GM12878 (cell line): Measurements from ENCODE around the gene UBALD2. TPM values are rescaled to one million over a fixed set of nuclear protein-coding genes. Genes with fewer than 3 reads are reported as not detected.
"Not testable (repeated sequence)": the region's sequence is repeated elsewhere in the genome, so short reads cannot be mapped to it uniquely, and the experiment has no call there.

Experiments used
- ATAC-seq: fragments of 200-7000 bp; cut with Tn5 transposase; 3 replicates; pipeline ENCODE4 v1.9.1; 2020; ENCODE audit warnings: mild to moderate bottlenecking, moderate library complexity
- BruUV-seq: library from RNA; stranded (reverse); fragments of 400-500 nt; replicated peaks from 2 replicates; lab custom pipeline; 2021; lab: Mats Ljungman, UMichigan
- CTCF ChIA-PET: fragments of 300-600 bp; sonication (Branson Sonifier 250); formaldehyde crosslinking; extraction: SDS; loops from one replicate; lab custom pipeline; 2021; ENCODE audit warnings: inconsistent platforms; lab: Yijun Ruan, JAX
- POLR2A ChIA-PET: fragments of 350-600 bp; formaldehyde crosslinking; extraction: SDS; loops from one replicate; lab custom pipeline; 2021; ENCODE audit warnings: inconsistent platforms; lab: Charles Lee
- RAD21 ChIA-PET: fragments of 300-600 bp; sonication (Branson Sonifier 250); formaldehyde crosslinking; loops from one replicate; lab custom pipeline; 2023; ENCODE audit warnings: antibody characterized with exemption; ENCODE audit not compliant: unreplicated experiment; lab: Charles Lee
- SMC1A ChIA-PET: fragments of 300-600 bp; sonication (Branson Sonifier 250); formaldehyde crosslinking; loops from one replicate; lab custom pipeline; 2023; ENCODE audit not compliant: unreplicated experiment, uncharacterized antibody; lab: Charles Lee
- DNase-seq: peaks from one replicate; pipeline ENCODE4 v3.0.0-alpha.2; 2011; ENCODE audit warnings: low read depth, low spot score
- FAIRE-seq: peaks from 3 replicates; lab custom pipeline; 2011; peaks lifted over from hg19 to GRCh38; lab: Jason Lieb, UNC
- H2AFZ ChIP-seq: 2 replicates; pipeline ENCODE4 v1.6.0; 2011; ENCODE audit warnings: low read depth, low read length, control low read depth; ENCODE audit not compliant: control insufficient read depth
- H3K27ac ChIP-seq: 2 replicates; pipeline ENCODE4 v1.5.1; 2011; ENCODE audit warnings: control low read depth; ENCODE audit not compliant: control insufficient read depth, insufficient read depth
- H3K27me3 ChIP-seq, 2 experiments: replicated peaks in 1 of 2; 2 replicates each; pipeline versions ENCODE4 v1.6.0 to v1.6.1; 2011; ENCODE audit warnings: low read length in 1 of 2; ENCODE audit not compliant: control insufficient read depth in 2 of 2, insufficient read depth in 2 of 2
- H3K36me3 ChIP-seq, 2 experiments: 2 replicates each; pipeline ENCODE4 v1.5.1; 2011; ENCODE audit warnings: low read length in 1 of 2; ENCODE audit not compliant: control insufficient read depth in 2 of 2, insufficient read depth in 2 of 2
- H3K4me1 ChIP-seq: 2 replicates; pipeline ENCODE4 v1.6.1; 2011; ENCODE audit warnings: mild to moderate bottlenecking, low read length, moderate library complexity, mixed read lengths; ENCODE audit not compliant: control insufficient read depth, insufficient read depth
- H3K4me2 ChIP-seq: 2 replicates; pipeline ENCODE4 v1.6.0; 2011; ENCODE audit warnings: control low read depth; ENCODE audit not compliant: control insufficient read depth, insufficient read depth
- H3K4me3 ChIP-seq: fragments of 200-600 bp; sonication (generic); 2 replicates; pipeline ENCODE4 v1.5.1; 2016
- H3K79me2 ChIP-seq: 2 replicates; pipeline ENCODE4 v1.6.0; 2011; ENCODE audit warnings: low read length; ENCODE audit not compliant: control insufficient read depth, insufficient read depth
- H3K9ac ChIP-seq: 2 replicates; pipeline ENCODE4 v1.8.0; 2011; ENCODE audit warnings: low read length, control low read depth, mixed read lengths; ENCODE audit not compliant: control insufficient read depth, insufficient read depth
- H3K9me3 ChIP-seq: replicated peaks from 3 replicates; pipeline ENCODE4 v1.5.1; 2011; ENCODE audit warnings: mild to moderate bottlenecking, low read length; ENCODE audit not compliant: control insufficient read depth, insufficient read depth
- H4K20me1 ChIP-seq: 2 replicates; pipeline ENCODE4 v1.6.0; 2011; ENCODE audit not compliant: control insufficient read depth, insufficient read depth
- BHLHE40 ChIP-seq, 2 experiments: fragments of 450-650 bp in 1 of 2; IDR thresholded peaks; 2 replicates each; pipeline ENCODE4 v1.6.1; 2011 to 2017; ENCODE audit warnings: low read depth in 2 of 2, borderline replicate concordance in 1 of 2, improper control_type of control experiment in 1 of 2, low read length in 1 of 2, mild to moderate bottlenecking in 1 of 2
- CREM ChIP-seq: IDR thresholded peaks from 2 replicates; pipeline ENCODE4 v1.6.1; 2014; ENCODE audit warnings: antibody characterized with exemption, low read depth
- EP300 ChIP-seq, 2 experiments: fragments of 150-350 bp in 1 of 2; IDR thresholded peaks; 2 replicates each; pipeline ENCODE4 v1.6.1; 2011 to 2012; ENCODE audit warnings: low read depth in 2 of 2, low read length in 2 of 2, borderline replicate concordance in 1 of 2, improper control_type of control experiment in 1 of 2, inconsistent platforms in 1 of 2; ENCODE audit not compliant: control insufficient read depth in 1 of 2
- HDAC6 ChIP-seq: fragments of 200-600 bp; sonication (generic); IDR thresholded peaks from one replicate; pipeline ENCODE4 v1.8.0; 2017; ENCODE audit warnings: antibody characterized with exemption; ENCODE audit not compliant: unreplicated experiment
- IKZF2 ChIP-seq, 2 experiments: fragments of 450-650 bp; IDR thresholded peaks; 2 replicates each; pipeline ENCODE4 v1.6.1; 2017; ENCODE audit warnings: mild to moderate bottlenecking in 2 of 2, moderate library complexity in 2 of 2
- MEF2B ChIP-seq: fragments of 450-650 bp; IDR thresholded peaks from 2 replicates; pipeline ENCODE4 v1.6.1; 2018; ENCODE audit warnings: mild to moderate bottlenecking, moderate library complexity; ENCODE audit not compliant: partially characterized antibody, poor library complexity, severe bottlenecking
- NBN ChIP-seq: fragments of 450-650 bp; IDR thresholded peaks from 2 replicates; pipeline ENCODE4 v1.6.1; 2016
- NR2F1 ChIP-seq: fragments of 450-650 bp; conservative IDR thresholded peaks from 2 replicates; pipeline ENCODE4 v1.6.1; 2017; ENCODE audit warnings: mild to moderate bottlenecking
- RAD51 ChIP-seq: fragments of 450-650 bp; IDR thresholded peaks from 2 replicates; pipeline ENCODE4 v1.6.1; 2016; ENCODE audit warnings: moderate library complexity, mild to moderate bottlenecking, inconsistent platforms
- TARDBP ChIP-seq: IDR thresholded peaks from 2 replicates; pipeline ENCODE4 v1.6.1; 2016; ENCODE audit warnings: borderline replicate concordance
- WGBS: methylation state at CpG from one replicate; pipeline ENCODE4 v1.1.6; 2016; ENCODE audit warnings: low lambda C conversion rate; ENCODE audit not compliant: insufficient replicate concordance, insufficient coverage; ENCODE audit errors: missing lambda C conversion rate; 5-methylcytosine and 5-hydroxymethylcytosine counted together
- in situ Hi-C: fragments of 300-500 bp; cut with MboI; formaldehyde crosslinking; loops from 9 replicates; pipeline ENCODE4 v1.14.3; 2018; ENCODE audit warnings: mixed read lengths
- intact Hi-C: fragments of 100-400 bp; cut with micrococcal nuclease; formaldehyde crosslinking; loops from one replicate; pipeline ENCODE4 v1.14.2; 2022; ENCODE audit not compliant: unreplicated experiment
- polyA plus RNA-seq, 11 experiments: library from polyadenylated mRNA; depleted of rRNA in 4 of 11; unstranded in 6 of 11; stranded (reverse) in 5 of 11; fragments of >200 nt; fragmentation: Nextera tagmentation in 4 of 11; fragmentation: Illumina TruSeq in 1 of 11; extraction: Ambion mirVana in 4 of 11; extraction: Trizol in 1 of 11; gene quantifications; 1 replicate in 1 of 11; 2 replicates in 10 of 11; pipeline versions ENCODE4 v1.2.1 to v1.2.3, GENCODE V29; 2011 to 2016; ENCODE audit warnings: inconsistent platforms in 2 of 11, missing spikeins in 2 of 11, low read depth in 1 of 11
- total RNA-seq, 4 experiments: library from RNA; depleted of rRNA in 3 of 4; stranded (reverse); fragments of >200 nt in 3 of 4; fragmentation: Illumina TruSeq in 1 of 4; extraction: Trizol in 1 of 4; gene quantifications; 2 replicates each; pipeline versions ENCODE4 v1.2.1 to v1.2.3, GENCODE V29; 2013 to 2021
- TF ChIP-seq, protein P1 (sequence below): fragments of 450-650 bp; IDR thresholded peaks from 2 replicates; pipeline ENCODE4 v1.6.1; 2017; ENCODE audit warnings: low read depth, mild to moderate bottlenecking, moderate library complexity
- TF ChIP-seq, protein P2 (sequence below): fragments of 450-650 bp; IDR thresholded peaks from 2 replicates; pipeline ENCODE4 v1.6.1; 2016; ENCODE audit warnings: mild to moderate bottlenecking

The UBALD2 gene
- total and polyA plus RNA-seq, 10 of the 15 experiments (the other 5 are each of a cell fraction or from before 2014, with no cell fraction given) = 2.8 to 165 (median 20.6) TPM

DNA sequence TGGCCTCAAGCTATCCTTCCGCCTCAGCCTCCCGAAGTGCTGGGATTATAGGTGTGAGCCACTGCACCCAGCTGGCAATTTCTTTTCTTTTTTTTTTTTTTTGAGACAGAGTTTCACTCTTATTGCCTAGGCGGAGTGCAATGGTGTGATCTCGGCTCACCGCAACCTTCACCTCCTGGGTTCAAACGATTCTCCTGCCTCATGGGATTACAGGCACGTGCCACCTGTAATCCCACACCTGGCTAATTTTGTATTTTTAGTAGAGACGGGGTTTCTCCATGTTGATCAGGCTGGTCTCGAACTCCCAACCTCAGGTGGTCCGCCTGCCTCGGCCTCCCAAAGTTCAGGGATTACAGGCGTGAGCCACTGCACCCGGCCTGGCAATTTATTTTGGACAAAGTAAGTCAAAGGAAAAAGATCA is 2.4 kb downstream of the UBALD2 start:
- H3K4me1 ChIP-seq = peaks cover 49% of the 10 kb centered on the region
- H3K36me3 ChIP-seq, DNase-seq, ATAC-seq, FAIRE-seq, H2AFZ ChIP-seq: not testable (repeated sequence)
- CTCF ChIA-PET = interaction anchor here (1.0 to 10.6 kb wide), 6 partner anchors 12 to 144 kb away, joined by 3 to 160 read pairs (median 8); no protein-coding TSS in a partner anchor
- in situ Hi-C loops (loop anchor here (25.0 kb wide), 2 partner anchors 1195 to 1895 kb away; partner anchors contain the start of gene SYNGR2), intact Hi-C loops (loop anchor here (5.0 to 10.0 kb wide), 2 partner anchors 35 to 483 kb away; partner anchors contain the start of gene UNK)
- H3K79me2 ChIP-seq = peaks cover 71% of the 10 kb centered on the region
- POLR2A ChIA-PET = interaction anchor here (0.6 to 17.9 kb wide), 5 partner anchors 19 to 331 kb away, joined by 3 to 427 read pairs (median 9); partner anchors contain the start of gene RNF157
- SMC1A ChIA-PET = interaction anchor here (0.9 to 10.2 kb wide), 11 partner anchors 11 to 146 kb away, joined by 3 to 152 read pairs (median 14); no protein-coding TSS in a partner anchor
- WGBS = 0% methylated on average over 13 of the region's 13 CpGs
- RAD21 ChIA-PET = interaction anchor here (0.6 to 18.5 kb wide), 10 partner anchors 8 to 144 kb away, joined by 3 to 419 read pairs (median 8); no protein-coding TSS in a partner anchor
- H3K9ac ChIP-seq = peak overlapping the region; percentile 93
- H3K4me3 ChIP-seq = peak overlapping the region; percentile 84
- H3K27ac ChIP-seq = peak overlapping the region; percentile 99
- peak overlapping the region; percentile 99 for H3K4me2 ChIP-seq
- TF ChIP-seq MEF2B = peak; percentile 77
- TF ChIP-seq HDAC6 = peak; percentile 48
- peak; percentile 54 for TF ChIP-seq NR2F1
- TF ChIP-seq RAD51 = peak; percentile 52
- peak; percentile 84 to 96 for TF ChIP-seq BHLHE40 (IDR thresholded peaks at IDR 0.05; ENCODE audit: borderline replicate concordance in 1 of 2, low read depth in 2 of 2, low read length in 1 of 2)
- 0 out of 2 replicates have a peak, but pooled peaks have one; percentile 12 for TF ChIP-seq CREM
- TF ChIP-seq TARDBP = 0 out of 2 replicates have a peak, but pooled peaks have one; percentile 37
- TF ChIP-seq, protein P1, sequence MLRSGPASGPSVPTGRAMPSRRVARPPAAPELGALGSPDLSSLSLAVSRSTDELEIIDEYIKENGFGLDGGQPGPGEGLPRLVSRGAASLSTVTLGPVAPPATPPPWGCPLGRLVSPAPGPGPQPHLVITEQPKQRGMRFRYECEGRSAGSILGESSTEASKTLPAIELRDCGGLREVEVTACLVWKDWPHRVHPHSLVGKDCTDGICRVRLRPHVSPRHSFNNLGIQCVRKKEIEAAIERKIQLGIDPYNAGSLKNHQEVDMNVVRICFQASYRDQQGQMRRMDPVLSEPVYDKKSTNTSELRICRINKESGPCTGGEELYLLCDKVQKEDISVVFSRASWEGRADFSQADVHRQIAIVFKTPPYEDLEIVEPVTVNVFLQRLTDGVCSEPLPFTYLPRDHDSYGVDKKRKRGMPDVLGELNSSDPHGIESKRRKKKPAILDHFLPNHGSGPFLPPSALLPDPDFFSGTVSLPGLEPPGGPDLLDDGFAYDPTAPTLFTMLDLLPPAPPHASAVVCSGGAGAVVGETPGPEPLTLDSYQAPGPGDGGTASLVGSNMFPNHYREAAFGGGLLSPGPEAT = 0 out of 2 replicates have a peak, but pooled peaks have one; percentile 63
- TF ChIP-seq EP300 (IDR thresholded peaks at IDR 0.05; ENCODE audit: borderline replicate concordance in 1 of 2, control insufficient read depth in 1 of 2, low read depth in 2 of 2, low read length in 2 of 2) = 0 out of 4 replicates have a peak, but pooled peaks of 1 of the 2 experiments have one; percentile 18
- peak in 1 of 2 experiments; percentile 59; a peak in 1 of 4 replicates for TF ChIP-seq IKZF2 (IDR thresholded peaks at IDR 0.05)
- TF ChIP-seq, protein P2, sequence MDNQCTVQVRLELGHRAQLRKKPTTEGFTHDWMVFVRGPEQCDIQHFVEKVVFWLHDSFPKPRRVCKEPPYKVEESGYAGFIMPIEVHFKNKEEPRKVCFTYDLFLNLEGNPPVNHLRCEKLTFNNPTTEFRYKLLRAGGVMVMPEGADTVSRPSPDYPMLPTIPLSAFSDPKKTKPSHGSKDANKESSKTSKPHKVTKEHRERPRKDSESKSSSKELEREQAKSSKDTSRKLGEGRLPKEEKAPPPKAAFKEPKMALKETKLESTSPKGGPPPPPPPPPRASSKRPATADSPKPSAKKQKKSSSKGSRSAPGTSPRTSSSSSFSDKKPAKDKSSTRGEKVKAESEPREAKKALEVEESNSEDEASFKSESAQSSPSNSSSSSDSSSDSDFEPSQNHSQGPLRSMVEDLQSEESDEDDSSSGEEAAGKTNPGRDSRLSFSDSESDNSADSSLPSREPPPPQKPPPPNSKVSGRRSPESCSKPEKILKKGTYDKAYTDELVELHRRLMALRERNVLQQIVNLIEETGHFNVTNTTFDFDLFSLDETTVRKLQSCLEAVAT = 0 out of 2 replicates have a peak, but pooled peaks have one; percentile 76
- peak; percentile 62; the same call in 1 of the 2 replicates for TF ChIP-seq NBN
- TF ChIP-seq, all 136 proteins: peak for 12; not testable (repeated sequence) for 124
- H3K27me3 ChIP-seq, H4K20me1 ChIP-seq, BruUV-seq, H3K9me3 ChIP-seq: not testable (repeated sequence)
